ENCODE data around the gene CHRDL1.
"Not testable (repeated sequence)": the region's sequence is repeated elsewhere in the genome, so short reads cannot be mapped to it uniquely, and the experiment has no call there.

CHRDL1 gene, protein sequence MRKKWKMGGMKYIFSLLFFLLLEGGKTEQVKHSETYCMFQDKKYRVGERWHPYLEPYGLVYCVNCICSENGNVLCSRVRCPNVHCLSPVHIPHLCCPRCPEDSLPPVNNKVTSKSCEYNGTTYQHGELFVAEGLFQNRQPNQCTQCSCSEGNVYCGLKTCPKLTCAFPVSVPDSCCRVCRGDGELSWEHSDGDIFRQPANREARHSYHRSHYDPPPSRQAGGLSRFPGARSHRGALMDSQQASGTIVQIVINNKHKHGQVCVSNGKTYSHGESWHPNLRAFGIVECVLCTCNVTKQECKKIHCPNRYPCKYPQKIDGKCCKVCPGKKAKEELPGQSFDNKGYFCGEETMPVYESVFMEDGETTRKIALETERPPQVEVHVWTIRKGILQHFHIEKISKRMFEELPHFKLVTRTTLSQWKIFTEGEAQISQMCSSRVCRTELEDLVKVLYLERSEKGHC

DNA sequence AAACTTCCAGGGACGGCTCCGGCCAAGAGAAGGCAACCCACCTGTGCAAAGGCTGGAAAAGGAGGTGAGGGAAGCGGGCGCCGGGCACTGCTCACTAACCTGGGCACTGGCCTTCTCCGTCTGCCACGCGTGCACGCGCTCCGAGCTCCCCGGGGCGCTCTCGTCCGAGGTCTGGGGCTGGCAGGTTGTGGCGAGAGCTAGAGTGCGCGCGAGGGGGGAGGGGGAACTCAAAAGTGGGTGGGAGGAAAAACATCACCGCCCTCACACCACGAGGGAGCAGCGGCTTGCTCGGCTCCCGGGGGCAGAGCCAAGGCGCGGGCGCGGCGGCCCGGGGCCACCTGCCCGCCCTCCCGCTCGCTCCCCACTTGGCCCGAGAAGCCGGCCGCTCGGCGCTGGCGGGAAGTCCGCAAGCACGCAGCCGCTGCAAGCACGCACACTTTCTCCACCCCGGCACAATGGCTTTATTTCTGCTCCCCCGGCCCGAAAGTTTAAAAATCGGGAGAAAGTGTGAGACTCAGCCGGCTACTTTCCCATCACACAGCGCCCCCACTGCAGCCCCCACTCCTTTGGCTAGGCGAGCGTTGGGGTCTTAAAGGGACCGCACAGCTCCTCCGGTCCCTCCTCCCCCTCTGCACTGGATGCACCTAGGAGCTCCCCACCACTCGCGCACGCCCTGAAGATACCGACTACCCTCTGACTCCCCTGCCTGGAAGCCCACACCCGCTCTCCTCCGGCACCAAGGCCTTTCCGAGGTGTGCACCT is at the start of gene CHRDL1:
Gene CHRDL1, minus strand, starts transcription at position 173 of the 762 bp plus-strand sequence. CDS start 3,636 bp downstream, outside the sequence.
- DNase-seq (ENCODE audit: low read depth, low spot score): no peak
- TF ChIP-seq, protein P1, sequence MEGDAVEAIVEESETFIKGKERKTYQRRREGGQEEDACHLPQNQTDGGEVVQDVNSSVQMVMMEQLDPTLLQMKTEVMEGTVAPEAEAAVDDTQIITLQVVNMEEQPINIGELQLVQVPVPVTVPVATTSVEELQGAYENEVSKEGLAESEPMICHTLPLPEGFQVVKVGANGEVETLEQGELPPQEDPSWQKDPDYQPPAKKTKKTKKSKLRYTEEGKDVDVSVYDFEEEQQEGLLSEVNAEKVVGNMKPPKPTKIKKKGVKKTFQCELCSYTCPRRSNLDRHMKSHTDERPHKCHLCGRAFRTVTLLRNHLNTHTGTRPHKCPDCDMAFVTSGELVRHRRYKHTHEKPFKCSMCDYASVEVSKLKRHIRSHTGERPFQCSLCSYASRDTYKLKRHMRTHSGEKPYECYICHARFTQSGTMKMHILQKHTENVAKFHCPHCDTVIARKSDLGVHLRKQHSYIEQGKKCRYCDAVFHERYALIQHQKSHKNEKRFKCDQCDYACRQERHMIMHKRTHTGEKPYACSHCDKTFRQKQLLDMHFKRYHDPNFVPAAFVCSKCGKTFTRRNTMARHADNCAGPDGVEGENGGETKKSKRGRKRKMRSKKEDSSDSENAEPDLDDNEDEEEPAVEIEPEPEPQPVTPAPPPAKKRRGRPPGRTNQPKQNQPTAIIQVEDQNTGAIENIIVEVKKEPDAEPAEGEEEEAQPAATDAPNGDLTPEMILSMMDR (IDR thresholded peaks at IDR 0.05; ENCODE audit: insufficient read depth, low read length, missing control alignments): no peak
- ChIA-PET CTCF (no interaction called here), POLR2A (no interaction called here)
- no peak within 1 kb of the TSS for H3K4me3 ChIP-seq (ENCODE audit: low read depth, low read length)

DNA sequence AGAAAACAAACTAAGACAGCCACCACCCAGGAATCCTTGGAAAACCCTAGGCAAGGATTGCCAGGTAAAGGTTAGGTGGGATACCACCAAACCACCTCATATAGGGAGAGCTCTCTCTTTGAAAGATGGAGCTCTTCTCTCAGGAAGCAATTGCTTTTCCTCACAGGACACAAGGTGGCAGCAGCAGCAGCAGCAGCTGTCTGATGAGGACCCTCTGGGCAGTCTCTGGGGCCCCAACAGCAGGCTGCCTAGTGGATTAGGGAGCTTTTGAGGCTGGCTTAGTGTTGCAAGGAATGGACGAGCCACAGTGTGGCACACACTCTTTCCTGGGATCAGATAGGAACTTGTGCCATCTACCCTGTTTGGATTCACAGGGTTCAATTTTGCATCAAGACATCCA is 41.4 kb upstream of the CHRDL1 start:
- CTCF ChIA-PET: interaction anchor here (3.0 to 3.3 kb wide), 2 partner anchors 10 to 12 kb away, joined by 9 to 22 read pairs; no protein-coding TSS in a partner anchor
- POLR2A ChIA-PET: no interaction called here
- DNase-seq (ENCODE audit: low read depth, low spot score): no peak
- TF ChIP-seq, protein P1 (IDR thresholded peaks at IDR 0.05; ENCODE audit: insufficient read depth, low read length, missing control alignments): no peak
- H3K4me3 ChIP-seq (ENCODE audit: low read depth, low read length): no peak overlapping the region

DNA sequence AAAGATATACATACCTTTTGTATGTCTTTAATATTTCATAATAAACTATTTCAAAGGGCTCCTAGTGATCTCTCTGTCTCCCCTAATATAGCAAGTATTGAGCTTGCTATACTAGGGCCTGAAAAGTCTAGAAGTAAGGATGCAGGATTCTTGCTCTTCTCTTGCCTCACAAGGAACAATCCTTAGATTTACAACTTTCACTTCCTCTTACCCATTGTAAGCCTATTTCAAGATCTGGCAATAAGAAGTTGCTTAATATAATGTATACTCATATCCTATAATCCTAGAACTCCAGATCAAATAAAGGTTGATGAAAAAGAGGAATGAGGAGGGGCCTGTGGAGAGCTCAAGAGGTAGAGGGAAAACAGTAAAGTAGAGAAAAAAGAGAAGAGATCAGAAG is 40.8 kb upstream of the CHRDL1 start:
- POLR2A ChIA-PET: no interaction called here

DNA sequence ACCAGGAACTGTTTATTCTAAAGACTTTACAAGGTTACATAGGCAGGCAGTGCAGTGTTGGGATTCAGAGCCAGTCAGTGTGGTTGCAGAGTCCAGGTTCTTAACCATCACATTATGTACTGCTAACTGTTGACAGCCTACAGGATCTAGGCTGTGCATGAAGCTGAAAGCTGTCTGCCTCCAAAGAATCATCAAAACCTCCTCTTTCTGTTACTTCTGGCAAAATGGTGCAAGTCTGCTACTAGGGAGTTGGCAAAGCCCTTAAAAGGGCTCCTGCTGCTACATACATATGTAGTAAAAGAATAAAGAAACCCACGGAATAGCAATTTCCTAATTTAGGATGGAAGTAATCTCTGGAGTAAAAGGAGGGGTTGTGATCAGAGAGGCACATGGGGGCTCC is 40.4 kb upstream of the CHRDL1 start:
- ChIA-PET CTCF (interaction anchor here (3.3 kb wide), 1 partner anchor 11 kb away, joined by 22 read pairs; no protein-coding TSS in a partner anchor), POLR2A (no interaction called here)
- TF ChIP-seq, protein P1 (IDR thresholded peaks at IDR 0.05; ENCODE audit: insufficient read depth, low read length, missing control alignments): no peak
- DNase-seq (ENCODE audit: low read depth, low spot score): no peak
- no peak overlapping the region for H3K4me3 ChIP-seq (ENCODE audit: low read depth, low read length)

More for the DNA sequence above, 40.8 kb upstream of the CHRDL1 start:
- TF ChIP-seq, protein P1 (IDR thresholded peaks at IDR 0.05; ENCODE audit: insufficient read depth, low read length, missing control alignments): no peak
- H3K4me3 ChIP-seq (ENCODE audit: low read depth, low read length): no peak overlapping the region
- DNase-seq (ENCODE audit: low read depth, low spot score): no peak
- CTCF ChIA-PET: interaction anchor here (3.3 kb wide), 1 partner anchor 11 kb away, joined by 22 read pairs; no protein-coding TSS in a partner anchor

DNA sequence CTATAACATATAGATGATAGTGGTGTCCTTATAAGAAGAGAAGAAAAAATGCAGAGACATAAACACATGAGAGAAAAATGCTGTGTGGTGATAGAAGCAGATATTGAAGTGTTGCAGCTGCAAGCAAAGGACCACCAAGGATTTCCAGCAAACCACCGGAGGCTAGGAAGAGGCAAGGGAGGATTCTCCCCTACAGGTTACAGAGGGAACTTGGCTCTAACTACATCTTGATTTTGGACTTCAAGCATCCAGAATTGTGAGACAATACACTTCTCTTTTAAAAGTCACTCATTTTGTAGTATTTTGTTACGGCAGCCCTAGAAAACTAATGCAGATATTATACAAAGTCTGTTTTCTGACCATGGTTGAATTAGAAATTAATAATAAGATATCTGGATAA is 30.4 kb upstream of the CHRDL1 start:
- no peak for DNase-seq (ENCODE audit: low read depth, low spot score)
- ChIA-PET POLR2A (no interaction called here), CTCF (no interaction called here)
- TF ChIP-seq, protein P1 (IDR thresholded peaks at IDR 0.05; ENCODE audit: insufficient read depth, low read length, missing control alignments): no peak
- no peak overlapping the region for H3K4me3 ChIP-seq (ENCODE audit: low read depth, low read length)

DNA sequence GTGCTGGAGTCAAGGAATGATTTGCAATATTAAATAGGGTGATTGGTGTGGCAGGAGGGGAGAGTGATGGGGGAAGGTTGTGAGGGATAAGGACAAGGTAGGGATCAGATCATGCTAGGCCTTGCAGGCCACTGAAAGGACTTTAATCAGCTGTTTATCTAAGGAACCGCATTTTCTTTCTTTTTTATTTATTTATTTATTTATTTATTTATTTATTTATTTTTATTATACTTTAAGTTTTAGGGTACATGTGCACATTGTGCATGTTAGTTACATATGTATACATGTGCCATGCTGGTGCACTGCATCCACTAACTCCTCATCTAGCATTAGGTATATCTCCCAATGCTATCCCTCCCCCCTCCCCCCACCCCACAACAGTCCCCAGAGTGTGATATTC is 20.9 kb upstream of the CHRDL1 start:
- H3K4me3 ChIP-seq (ENCODE audit: low read depth, low read length); CTCF ChIA-PET; POLR2A ChIA-PET; DNase-seq (ENCODE audit: low read depth, low spot score): not testable (repeated sequence)
